Small intestine (tissue), 7 donors: ENCODE results near the gene GALT. TPM values are rescaled to one million over a fixed set of nuclear protein-coding genes. Genes with fewer than 3 reads are reported as not detected.

Experiments
- DNase-seq, 2 donors: peaks; one replicate each; pipeline versions ENCODE4 v3.0.0 to v3.0.0-alpha.2; 2013
- FAIRE-seq: peaks from 2 replicates; lab custom pipeline; 2012; peaks lifted over from hg19 to GRCh38; lab: Jason Lieb, UNC
- H3K27ac ChIP-seq, 3 donors: one replicate each; pipeline ENCODE4 v1.5.1; 2013; ENCODE audit warnings: low read length in 2 of 3, mild to moderate bottlenecking in 2 of 3, control low read depth in 1 of 3, inconsistent platforms in 1 of 3, low read depth in 1 of 3, moderate library complexity in 1 of 3
- H3K27me3 ChIP-seq, 3 donors: one replicate each; pipeline ENCODE4 v1.6.1; 2013; ENCODE audit warnings: low read length in 3 of 3, inconsistent platforms in 1 of 3; ENCODE audit not compliant: control insufficient read depth in 3 of 3, insufficient read depth in 3 of 3
- H3K36me3 ChIP-seq, 3 donors: one replicate each; pipeline ENCODE4 v1.6.1; 2013; ENCODE audit warnings: low read length in 3 of 3, inconsistent platforms in 1 of 3, low read depth in 1 of 3, mild to moderate bottlenecking in 1 of 3, moderate library complexity in 1 of 3; ENCODE audit not compliant: control insufficient read depth in 3 of 3, insufficient read depth in 2 of 3
- H3K4me1 ChIP-seq, 3 donors: one replicate each; pipeline ENCODE4 v1.6.1; 2013; ENCODE audit warnings: low read length in 2 of 3, inconsistent platforms in 1 of 3, low read depth in 1 of 3, mild to moderate bottlenecking in 1 of 3, moderate library complexity in 1 of 3; ENCODE audit not compliant: control insufficient read depth in 3 of 3, insufficient read depth in 2 of 3
- H3K4me3 ChIP-seq, 3 donors: one replicate each; pipeline ENCODE4 v1.5.1; 2013; ENCODE audit warnings: low read length in 3 of 3, control low read depth in 1 of 3, inconsistent platforms in 1 of 3, low read depth in 1 of 3, mild to moderate bottlenecking in 1 of 3, moderate library complexity in 1 of 3
- H3K9me3 ChIP-seq, 2 donors: one replicate each; pipeline ENCODE4 v1.6.1; 2013; ENCODE audit warnings: low read depth in 1 of 2, low read length in 1 of 2; ENCODE audit not compliant: control insufficient read depth in 2 of 2, insufficient read depth in 1 of 2
- WGBS, 3 donors: extraction: QIAGEN DNeasy Blood & Tissue Kit; methylation state at CpG; one replicate each; pipeline ENCODE4 v1.1.7; 2013; 5-methylcytosine and 5-hydroxymethylcytosine counted together
- polyA plus RNA-seq, 4 donors: library from polyadenylated mRNA; stranded (reverse) in 3 of 4; unstranded in 1 of 4; fragments of 200-250 nt in 3 of 4; fragments of 120-200 nt in 1 of 4; gene quantifications; one replicate each; pipeline versions ENCODE4 v1.2.1 to v1.2.3, GENCODE V29; 2013
- donor health status: healthy with polysubstance abuse.
- donor health status: control.
- donor health status: control.
- donor health status: Bipolar disorder and iron deficiency.
- donor health status: healthy.

GALT gene
- polyA plus RNA-seq, 4 donors = 37.4 to 106 (median 65.2) TPM

DNA sequence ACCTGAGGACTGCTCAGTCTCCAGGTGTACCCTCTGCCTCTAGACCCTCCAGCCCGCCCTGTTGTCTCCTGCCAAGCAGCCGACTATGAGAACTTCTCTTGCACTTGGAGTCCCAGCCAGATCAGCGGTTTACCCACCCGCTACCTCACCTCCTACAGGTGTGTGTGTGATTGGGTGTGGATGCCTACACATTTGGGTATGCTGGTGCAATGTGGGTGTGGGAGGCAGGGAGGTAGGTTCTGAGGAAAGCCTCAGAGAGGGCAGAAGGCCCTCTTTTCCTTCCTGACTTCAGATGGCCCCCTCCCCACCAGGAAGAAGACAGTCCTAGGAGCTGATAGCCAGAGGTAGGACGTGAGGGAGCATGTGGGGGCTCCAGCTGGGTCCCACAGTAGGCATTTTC lies 10.5 kb downstream of the GALT start:
- no peak overlapping the region for H3K4me3 ChIP-seq
- peaks cover 0 to 35% (median 4%) of the 10 kb centered on the region in 3 donors for H3K4me1 ChIP-seq
- H3K27me3 ChIP-seq = no peaks in the 10 kb centered on the region
- DNase-seq = no peak
- WGBS, 3 donors = 81 to 89% (median 85%) methylated on average over 5 of the region's 5 CpGs
- no peak overlapping the region for H3K27ac ChIP-seq
- H3K9me3 ChIP-seq = no peaks in the 10 kb centered on the region
- peaks cover 2 to 32% (median 3%) of the 10 kb centered on the region in 3 donors for H3K36me3 ChIP-seq
- no peak for FAIRE-seq

DNA sequence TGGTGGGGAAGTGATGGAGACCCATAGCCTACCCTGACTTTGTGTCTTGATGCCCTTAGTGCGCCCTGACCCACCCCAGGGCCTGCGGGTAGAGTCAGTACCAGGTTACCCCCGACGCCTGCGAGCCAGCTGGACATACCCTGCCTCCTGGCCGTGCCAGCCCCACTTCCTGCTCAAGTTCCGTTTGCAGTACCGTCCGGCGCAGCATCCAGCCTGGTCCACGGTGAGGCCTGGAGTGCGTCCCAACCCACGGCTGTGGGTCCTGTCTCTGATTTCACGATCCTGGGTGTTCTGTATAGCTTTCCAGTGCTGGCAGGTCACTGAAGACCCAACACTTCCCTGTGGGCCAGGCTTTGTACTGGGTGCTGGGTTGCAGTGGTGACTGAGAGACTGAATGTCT lies 12.0 kb downstream of the GALT start:
- Histone ChIP-seq H3K27me3 (no peaks in the 10 kb centered on the region), H3K27ac (no peak overlapping the region), H3K9me3 (no peaks in the 10 kb centered on the region), H3K4me3 (no peak overlapping the region), H3K4me1 (peaks cover 0 to 22% (median 0%) of the 10 kb centered on the region in 3 donors), H3K36me3 (peaks cover 2 to 41% (median 3%) of the 10 kb centered on the region in 3 donors)
- DNase-seq (no peak), FAIRE-seq (no peak)
- whole genome bisulfite sequencing, 3 donors = 92 to 96% (median 94%) methylated on average over 14 of the region's 14 CpGs

DNA sequence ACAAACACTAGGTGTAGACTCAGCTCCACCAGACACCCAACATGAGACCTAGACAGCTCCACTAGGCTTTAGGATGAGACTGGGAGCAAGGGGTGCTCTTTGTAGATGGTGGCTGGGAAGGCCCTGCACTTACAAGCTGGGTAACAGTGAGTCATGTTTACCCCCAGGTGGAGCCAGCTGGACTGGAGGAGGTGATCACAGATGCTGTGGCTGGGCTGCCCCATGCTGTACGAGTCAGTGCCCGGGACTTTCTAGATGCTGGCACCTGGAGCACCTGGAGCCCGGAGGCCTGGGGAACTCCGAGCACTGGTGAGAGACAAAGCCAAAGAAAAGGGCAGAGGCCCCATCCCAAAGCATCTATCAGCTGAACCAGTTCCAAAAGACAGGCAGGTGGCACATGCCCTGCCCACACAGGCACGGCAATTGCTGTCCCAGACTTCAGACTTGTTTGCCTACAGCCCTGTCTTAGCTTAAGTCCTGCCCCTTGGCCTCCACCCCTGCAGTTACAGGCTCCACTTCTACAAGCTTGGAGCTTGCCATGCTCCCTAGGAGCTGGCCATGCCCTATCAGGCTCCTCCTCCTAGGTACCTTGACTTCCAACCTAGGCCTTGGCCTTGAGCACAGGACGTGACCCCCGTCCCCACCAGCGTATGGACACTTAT lies 13.2 kb downstream of the GALT start:
- no peak overlapping the region for H3K4me3 ChIP-seq
- no peak overlapping the region for H3K27ac ChIP-seq
- no peaks in the 10 kb centered on the region for H3K27me3 ChIP-seq
- no peak for FAIRE-seq
- H3K4me1 ChIP-seq = peaks cover 0 to 16% (median 2%) of the 10 kb centered on the region in 3 donors
- peak in 1 of 2 donors; percentile 57 for DNase-seq
- WGBS, 3 donors = 29 to 68% (median 53%) methylated on average over 8 of the region's 8 CpGs
- no peaks in the 10 kb centered on the region for H3K9me3 ChIP-seq
- peaks cover 2 to 41% (median 3%) of the 10 kb centered on the region in 3 donors for H3K36me3 ChIP-seq

DNA sequence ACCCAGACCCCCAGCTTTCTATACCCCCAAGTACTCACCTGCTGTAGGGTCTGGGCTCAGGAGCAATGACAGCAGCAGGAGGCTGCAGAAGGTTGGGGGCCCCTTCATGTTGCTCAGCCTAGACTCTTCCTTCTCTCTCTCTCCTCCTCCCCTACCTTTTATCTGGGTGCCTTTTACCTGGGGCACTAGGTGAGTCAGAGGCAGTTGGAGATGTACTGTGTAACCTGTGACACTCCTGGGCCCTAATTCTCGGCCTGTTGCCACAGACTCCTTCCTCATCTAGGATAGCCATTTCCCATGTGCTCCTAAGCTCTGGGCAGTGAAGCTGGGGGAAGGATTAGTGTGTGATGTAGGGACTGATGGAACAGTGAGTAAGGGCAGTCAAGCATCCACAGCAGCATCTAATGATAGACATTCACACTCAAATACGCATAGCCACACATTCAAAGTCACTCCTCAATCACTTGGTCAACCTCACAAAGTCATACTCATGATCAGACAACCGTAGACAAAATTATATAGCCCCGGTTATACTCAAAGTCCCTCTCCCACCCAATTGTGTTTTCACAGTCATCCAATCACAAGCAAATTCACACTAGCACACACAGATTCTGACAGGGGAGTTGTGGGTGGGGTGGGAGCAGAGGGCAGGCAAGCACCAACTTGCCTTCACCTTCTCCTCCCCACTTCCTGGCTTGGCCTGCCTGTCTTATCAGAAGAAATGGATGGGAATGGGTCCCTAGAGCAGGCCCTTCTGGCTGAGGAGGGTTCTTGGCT lies 16.2 kb downstream of the GALT start, which contains the start of gene CCL27:
Gene CCL27 (minus strand): TSS at position 132 of the 777 bp plus-strand sequence. CDS start 24 bp downstream, at position 108.
- no peak within 1 kb of the TSS for H3K27ac ChIP-seq
- H3K36me3 ChIP-seq = peaks cover 2 to 40% (median 3%) of the 10 kb centered on the region in 3 donors
- H3K4me1 ChIP-seq = peaks cover 0 to 9% (median 3%) of the 10 kb centered on the region in 3 donors
- FAIRE-seq (no peak), DNase-seq (no peak)
- no peaks in the 10 kb centered on the region for H3K27me3 ChIP-seq
- H3K9me3 ChIP-seq = no peaks in the 10 kb centered on the region
- H3K4me3 ChIP-seq = no peak within 1 kb of the TSS
- 81 to 90% (median 83%) methylated on average over 4 of the region's 4 CpGs for WGBS, 3 donors

DNA sequence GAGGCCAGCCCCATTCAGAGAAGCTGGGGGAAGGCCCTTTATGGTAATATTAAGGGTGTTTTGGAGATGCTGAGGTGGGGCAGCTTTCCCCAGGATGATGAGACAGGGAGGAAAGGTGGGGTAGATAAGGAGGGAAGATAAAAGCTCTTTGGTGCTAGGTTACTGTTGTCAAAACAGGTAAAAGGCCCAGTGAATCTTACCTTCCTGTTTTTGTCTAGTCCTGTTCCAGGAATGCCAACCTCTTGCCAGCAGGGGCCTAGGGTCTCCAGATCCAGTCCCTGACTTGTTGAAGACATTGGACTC lies 16.8 kb downstream of the GALT start:
- no peak for FAIRE-seq

DNA sequence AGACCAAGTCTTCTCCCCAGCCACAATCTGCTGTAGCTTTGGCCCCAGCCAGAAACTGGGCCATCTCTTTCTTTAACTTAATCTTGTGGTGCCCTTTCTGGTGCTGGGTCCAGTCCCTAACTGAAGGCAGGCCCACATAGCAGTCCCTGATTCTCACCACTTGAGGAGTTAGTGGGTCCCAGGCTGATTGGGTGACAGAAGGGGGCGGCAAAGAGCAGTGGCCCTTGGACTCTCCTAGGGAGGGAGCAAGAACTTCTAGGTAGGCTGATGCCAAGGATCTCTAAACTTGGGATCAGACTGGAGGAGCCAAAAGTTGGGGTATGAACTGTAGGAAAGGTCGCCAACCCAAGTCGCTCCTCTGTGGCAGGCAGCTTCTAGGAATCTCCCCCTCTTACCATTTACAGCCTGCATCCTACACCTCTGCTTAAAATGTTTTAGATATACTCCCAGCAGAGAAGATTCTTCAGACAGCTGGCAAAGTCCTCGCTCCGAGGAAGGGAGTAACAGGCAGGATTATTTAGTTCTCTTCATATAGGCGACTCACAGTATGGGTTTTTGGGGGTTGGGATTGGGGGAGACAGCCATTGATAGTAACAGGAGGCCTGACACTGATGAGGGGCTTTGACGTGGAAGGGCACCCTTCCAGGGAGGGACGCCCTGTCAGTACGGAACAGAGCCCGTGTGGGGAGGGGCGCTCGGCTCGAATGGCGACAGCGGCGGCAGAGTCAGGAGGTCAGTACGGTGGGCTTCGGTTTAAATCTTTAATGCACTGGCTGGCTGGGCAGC lies 18.0 kb downstream of the GALT start:
- DNase-seq (peak; percentile 89 to 91), FAIRE-seq (no peak)
- Histone ChIP-seq H3K27me3 (no peaks in the 10 kb centered on the region), H3K9me3 (peaks cover 0 to under 1% of the 10 kb centered on the region in 2 donors), H3K4me1 (peaks cover 0 to 9% (median 3%) of the 10 kb centered on the region in 3 donors), H3K27ac (peak overlapping the region; percentile 79 to 99 (median 88)), H3K36me3 (peaks cover 3 to 37% (median 4%) of the 10 kb centered on the region in 3 donors), H3K4me3 (peak overlapping the region; percentile 29 to 73 (median 71))
- 4 to 16% (median 15%) methylated on average over 18 of the region's 18 CpGs for WGBS, 3 donors

More for the DNA sequence above, 16.8 kb downstream of the GALT start:
- H3K27me3 ChIP-seq = no peaks in the 10 kb centered on the region
- H3K4me1 ChIP-seq = peaks cover 0 to 9% (median 3%) of the 10 kb centered on the region in 3 donors
- H3K27ac ChIP-seq = no peak overlapping the region
- H3K9me3 ChIP-seq = no peaks in the 10 kb centered on the region
- no peak overlapping the region for H3K4me3 ChIP-seq
- peaks cover 3 to 38% (median 3%) of the 10 kb centered on the region in 3 donors for H3K36me3 ChIP-seq
- DNase-seq = no peak

DNA sequence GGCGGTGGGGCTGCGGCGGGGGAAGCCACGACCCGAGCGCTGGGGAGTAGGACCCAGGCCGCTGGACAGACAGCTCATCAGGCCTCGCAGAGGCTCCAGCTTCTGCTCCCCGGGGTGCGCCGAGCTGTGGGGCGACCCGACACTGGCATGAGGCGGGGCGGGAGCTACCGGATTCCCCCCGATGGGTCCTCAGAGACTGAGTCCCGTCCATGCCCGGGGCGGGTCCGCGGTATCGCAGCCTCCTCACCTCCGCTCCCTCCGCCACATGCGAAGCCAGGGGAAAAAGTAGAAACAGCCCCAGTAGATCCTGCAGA lies 18.5 kb downstream of the GALT start:
- Histone ChIP-seq H3K27ac (peak overlapping the region; percentile 79 to 99 (median 88)), H3K27me3 (no peaks in the 10 kb centered on the region), H3K4me1 (peaks cover 0 to 9% (median 3%) of the 10 kb centered on the region in 3 donors), H3K9me3 (peaks cover 0 to 6% of the 10 kb centered on the region in 2 donors), H3K36me3 (peaks cover 3 to 32% (median 4%) of the 10 kb centered on the region in 3 donors), H3K4me3 (peak overlapping the region; percentile 29 to 73 (median 71))
- 1 to 2% (median 1%) methylated on average over 22 to 26 of the region's 26 CpGs for WGBS, 3 donors
- FAIRE-seq (no peak), DNase-seq (no peak)
